Astrocyte (in vitro differentiated cells and primary cell): Measurements from ENCODE around the gene UBE2F.

Experiments used
- EZH2 ChIP-seq: IDR thresholded peaks from 2 replicates; pipeline ENCODE4 v1.6.1; 2012; ENCODE audit warnings: mild to moderate bottlenecking, low read length, inconsistent platforms; ENCODE audit not compliant: insufficient read depth
- TF ChIP-seq, protein P1 (sequence below): IDR thresholded peaks from 2 replicates; pipeline ENCODE4 v1.5.1; 2011; ENCODE audit warnings: low read depth, mild to moderate bottlenecking, inconsistent platforms, low read length, moderate library complexity; ENCODE audit not compliant: insufficient read depth

DNA sequence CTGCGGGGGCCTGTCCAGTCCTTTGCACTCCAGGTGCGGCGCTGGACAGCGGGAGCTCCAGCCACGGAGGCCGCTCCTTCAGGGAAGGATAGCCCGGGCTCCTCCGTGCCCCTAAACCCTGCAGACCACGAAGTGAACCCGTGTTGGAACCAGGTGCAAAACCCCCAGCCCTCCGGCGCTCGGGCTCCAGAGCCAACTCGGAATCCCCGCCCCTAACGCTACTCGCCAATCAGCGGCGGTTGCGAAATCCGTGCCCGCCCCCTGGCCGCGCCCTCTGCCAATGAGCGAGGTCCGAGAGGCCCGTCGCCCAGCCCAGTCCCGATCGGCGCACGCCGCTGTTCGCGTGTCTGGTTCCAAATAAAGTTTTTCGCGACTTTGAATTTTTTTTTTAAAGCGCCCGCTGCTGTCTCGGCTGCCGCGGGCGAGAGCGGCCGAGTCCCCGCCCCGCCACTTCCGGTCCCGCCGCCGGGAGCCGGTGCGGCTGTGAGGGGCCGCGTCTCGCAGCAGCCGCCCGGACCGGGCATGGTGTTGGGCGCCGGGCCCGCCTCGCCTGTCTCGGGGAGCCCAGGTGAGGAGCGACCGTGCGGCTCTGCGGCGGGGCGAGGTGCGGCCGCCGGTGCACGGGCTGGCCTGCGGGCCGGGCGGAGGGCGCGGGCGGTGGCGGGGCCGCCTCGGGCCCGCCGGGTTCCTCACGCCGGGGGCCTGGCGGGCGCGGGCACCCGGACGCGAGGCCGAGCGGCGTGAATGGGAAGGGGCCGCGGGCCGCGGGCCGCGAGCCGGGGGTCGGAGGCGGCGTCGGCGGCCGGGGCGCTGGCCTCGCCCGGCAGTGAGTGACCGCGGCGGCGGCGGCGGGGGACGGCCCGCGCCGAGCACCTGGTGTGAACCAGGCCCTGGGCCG is at the start of gene UBE2F:
- TF ChIP-seq, protein P1, sequence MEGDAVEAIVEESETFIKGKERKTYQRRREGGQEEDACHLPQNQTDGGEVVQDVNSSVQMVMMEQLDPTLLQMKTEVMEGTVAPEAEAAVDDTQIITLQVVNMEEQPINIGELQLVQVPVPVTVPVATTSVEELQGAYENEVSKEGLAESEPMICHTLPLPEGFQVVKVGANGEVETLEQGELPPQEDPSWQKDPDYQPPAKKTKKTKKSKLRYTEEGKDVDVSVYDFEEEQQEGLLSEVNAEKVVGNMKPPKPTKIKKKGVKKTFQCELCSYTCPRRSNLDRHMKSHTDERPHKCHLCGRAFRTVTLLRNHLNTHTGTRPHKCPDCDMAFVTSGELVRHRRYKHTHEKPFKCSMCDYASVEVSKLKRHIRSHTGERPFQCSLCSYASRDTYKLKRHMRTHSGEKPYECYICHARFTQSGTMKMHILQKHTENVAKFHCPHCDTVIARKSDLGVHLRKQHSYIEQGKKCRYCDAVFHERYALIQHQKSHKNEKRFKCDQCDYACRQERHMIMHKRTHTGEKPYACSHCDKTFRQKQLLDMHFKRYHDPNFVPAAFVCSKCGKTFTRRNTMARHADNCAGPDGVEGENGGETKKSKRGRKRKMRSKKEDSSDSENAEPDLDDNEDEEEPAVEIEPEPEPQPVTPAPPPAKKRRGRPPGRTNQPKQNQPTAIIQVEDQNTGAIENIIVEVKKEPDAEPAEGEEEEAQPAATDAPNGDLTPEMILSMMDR: no peak
- TF ChIP-seq EZH2: no peak
